Small intestine (tissue), 7 donors: ENCODE results near the gene PYHIN1. TPM values are rescaled to one million over a fixed set of nuclear protein-coding genes. Genes with fewer than 3 reads are reported as not detected.

ENCODE experiments used
- DNase-seq, 2 donors: peaks; one replicate each; pipeline versions ENCODE4 v3.0.0 to v3.0.0-alpha.2; 2013
- FAIRE-seq: peaks from 2 replicates; lab custom pipeline; 2012; peaks lifted over from hg19 to GRCh38; lab: Jason Lieb, UNC
- H3K27ac ChIP-seq, 3 donors: one replicate each; pipeline ENCODE4 v1.5.1; 2013; ENCODE audit warnings: low read length in 2 of 3, mild to moderate bottlenecking in 2 of 3, control low read depth in 1 of 3, inconsistent platforms in 1 of 3, low read depth in 1 of 3, moderate library complexity in 1 of 3
- H3K27me3 ChIP-seq, 3 donors: one replicate each; pipeline ENCODE4 v1.6.1; 2013; ENCODE audit warnings: low read length in 3 of 3, inconsistent platforms in 1 of 3; ENCODE audit not compliant: control insufficient read depth in 3 of 3, insufficient read depth in 3 of 3
- H3K36me3 ChIP-seq, 3 donors: one replicate each; pipeline ENCODE4 v1.6.1; 2013; ENCODE audit warnings: low read length in 3 of 3, inconsistent platforms in 1 of 3, low read depth in 1 of 3, mild to moderate bottlenecking in 1 of 3, moderate library complexity in 1 of 3; ENCODE audit not compliant: control insufficient read depth in 3 of 3, insufficient read depth in 2 of 3
- H3K4me1 ChIP-seq, 3 donors: one replicate each; pipeline ENCODE4 v1.6.1; 2013; ENCODE audit warnings: low read length in 2 of 3, inconsistent platforms in 1 of 3, low read depth in 1 of 3, mild to moderate bottlenecking in 1 of 3, moderate library complexity in 1 of 3; ENCODE audit not compliant: control insufficient read depth in 3 of 3, insufficient read depth in 2 of 3
- H3K4me3 ChIP-seq, 3 donors: one replicate each; pipeline ENCODE4 v1.5.1; 2013; ENCODE audit warnings: low read length in 3 of 3, control low read depth in 1 of 3, inconsistent platforms in 1 of 3, low read depth in 1 of 3, mild to moderate bottlenecking in 1 of 3, moderate library complexity in 1 of 3
- H3K9me3 ChIP-seq, 2 donors: one replicate each; pipeline ENCODE4 v1.6.1; 2013; ENCODE audit warnings: low read depth in 1 of 2, low read length in 1 of 2; ENCODE audit not compliant: control insufficient read depth in 2 of 2, insufficient read depth in 1 of 2
- WGBS, 3 donors: extraction: QIAGEN DNeasy Blood & Tissue Kit; methylation state at CpG; one replicate each; pipeline ENCODE4 v1.1.7; 2013; 5-methylcytosine and 5-hydroxymethylcytosine counted together
- polyA plus RNA-seq, 4 donors: library from polyadenylated mRNA; stranded (reverse) in 3 of 4; unstranded in 1 of 4; fragments of 200-250 nt in 3 of 4; fragments of 120-200 nt in 1 of 4; gene quantifications; one replicate each; pipeline versions ENCODE4 v1.2.1 to v1.2.3, GENCODE V29; 2013
- donor health status: healthy with polysubstance abuse.
- donor health status: control.
- donor health status: control.
- donor health status: Bipolar disorder and iron deficiency.
- donor health status: healthy.

Gene PYHIN1
- polyA plus RNA-seq, 4 donors: 0.55 to 0.81 (median 0.68) TPM

GRCh38 chr1:158933621-158934020 lies 2.3 kb downstream of the PYHIN1 start:
- no peak overlapping the region for H3K27ac ChIP-seq
- no peak overlapping the region for H3K4me3 ChIP-seq
- H3K27me3 ChIP-seq: no peaks in the 10 kb centered on the region
- no peaks in the 10 kb centered on the region for H3K9me3 ChIP-seq
- WGBS, 3 donors: 21 to 38% (median 22%) methylated on average over 1 of the region's 1 CpG
- DNase-seq (no peak), FAIRE-seq (no peak)
- H3K36me3 ChIP-seq: no peaks in the 10 kb centered on the region
- H3K4me1 ChIP-seq: no peaks in the 10 kb centered on the region

- FAIRE-seq: no peak
- 84 to 95% (median 84%) methylated on average over 2 of the region's 2 CpGs for WGBS, 3 donors
These were observed 7.8 kb downstream of the PYHIN1 start for GRCh38 chr1:158939180-158939579.

GRCh38 chr1:158941317-158941716 lies 10.0 kb downstream of the PYHIN1 start:
- Histone ChIP-seq H3K27me3 (no peaks in the 10 kb centered on the region), H3K36me3 (no peaks in the 10 kb centered on the region), H3K27ac (no peak overlapping the region), H3K4me1 (no peaks in the 10 kb centered on the region), H3K4me3 (no peak overlapping the region), H3K9me3 (no peaks in the 10 kb centered on the region)
- DNase-seq (no peak), FAIRE-seq (no peak)
- WGBS, 3 donors: 65 to 100% (median 92%) methylated on average over 1 of the region's 1 CpG

More at GRCh38 chr1:158939180-158939579, 7.8 kb downstream of the PYHIN1 start:
- Histone ChIP-seq H3K27ac (no peak overlapping the region), H3K4me3 (no peak overlapping the region), H3K27me3 (no peaks in the 10 kb centered on the region), H3K36me3 (no peaks in the 10 kb centered on the region), H3K4me1 (no peaks in the 10 kb centered on the region), H3K9me3 (no peaks in the 10 kb centered on the region)
- no peak for DNase-seq

- 62 to 72% (median 71%) methylated on average over 2 of the region's 2 CpGs for WGBS, 3 donors
- H3K27ac ChIP-seq: no peak overlapping the region
- no peak for FAIRE-seq
These were observed 11.1 kb downstream of the PYHIN1 start for GRCh38 chr1:158942490-158942889.

GRCh38 chr1:158943059-158943458 lies 11.7 kb downstream of the PYHIN1 start:
- 50 to 70% (median 50%) methylated on average over 1 of the region's 1 CpG for WGBS, 3 donors
- Histone ChIP-seq H3K27ac (no peak overlapping the region), H3K36me3 (no peaks in the 10 kb centered on the region), H3K4me3 (no peak overlapping the region), H3K27me3 (no peaks in the 10 kb centered on the region), H3K4me1 (no peaks in the 10 kb centered on the region), H3K9me3 (no peaks in the 10 kb centered on the region)
- FAIRE-seq (no peak), DNase-seq (no peak)

More at GRCh38 chr1:158942490-158942889, 11.1 kb downstream of the PYHIN1 start:
- H3K36me3 ChIP-seq: no peaks in the 10 kb centered on the region
- no peaks in the 10 kb centered on the region for H3K27me3 ChIP-seq
- H3K4me3 ChIP-seq: no peak overlapping the region
- H3K4me1 ChIP-seq: no peaks in the 10 kb centered on the region
- H3K9me3 ChIP-seq: no peaks in the 10 kb centered on the region
- no peak for DNase-seq

GRCh38 chr1:158945061-158945460 lies 13.7 kb downstream of the PYHIN1 start:
- H3K4me1 ChIP-seq: no peaks in the 10 kb centered on the region
- H3K27ac ChIP-seq: no peak overlapping the region
- no peak for FAIRE-seq
- H3K27me3 ChIP-seq: no peaks in the 10 kb centered on the region
- no peak overlapping the region for H3K4me3 ChIP-seq
- WGBS, 3 donors: 42 to 68% (median 59%) methylated on average over 2 of the region's 2 CpGs
- DNase-seq: no peak
- H3K36me3 ChIP-seq: no peaks in the 10 kb centered on the region
- no peaks in the 10 kb centered on the region for H3K9me3 ChIP-seq

GRCh38 chr1:158946785-158947184 lies 15.4 kb downstream of the PYHIN1 start:
- Histone ChIP-seq H3K9me3 (no peaks in the 10 kb centered on the region), H3K27me3 (no peaks in the 10 kb centered on the region), H3K4me1 (no peaks in the 10 kb centered on the region), H3K4me3 (no peak overlapping the region), H3K36me3 (no peaks in the 10 kb centered on the region), H3K27ac (no peak overlapping the region)
- FAIRE-seq: no peak
- no peak for DNase-seq

- 79 to 86% (median 85%) methylated on average over 15 of the region's 15 CpGs for WGBS, 3 donors
- Histone ChIP-seq H3K4me3 (no peak overlapping the region), H3K27ac (no peak overlapping the region), H3K27me3 (no peaks in the 10 kb centered on the region), H3K4me1 (no peaks in the 10 kb centered on the region), H3K9me3 (peaks cover 0 to 2% of the 10 kb centered on the region in 2 donors), H3K36me3 (no peaks in the 10 kb centered on the region)
- no peak for FAIRE-seq
- no peak for DNase-seq
These were observed 20.6 kb downstream of the PYHIN1 start for GRCh38 chr1:158951956-158952355.

GRCh38 chr1:158952416-158952815 lies 21.1 kb downstream of the PYHIN1 start:
- WGBS, 3 donors: 89 to 98% (median 90%) methylated on average over 9 of the region's 9 CpGs
- no peaks in the 10 kb centered on the region for H3K4me1 ChIP-seq
- FAIRE-seq (no peak), DNase-seq (no peak)
- no peaks in the 10 kb centered on the region for H3K27me3 ChIP-seq
- no peak overlapping the region for H3K4me3 ChIP-seq
- peaks cover 0 to 2% of the 10 kb centered on the region in 2 donors for H3K9me3 ChIP-seq
- no peak overlapping the region for H3K27ac ChIP-seq
- no peaks in the 10 kb centered on the region for H3K36me3 ChIP-seq
